IPS DF 6.9 (cell line): Measurements from ENCODE around the gene CTXN3.

ENCODE experiments used
- DNase-seq: peaks from one replicate; pipeline ENCODE4 v3.0.0-alpha.2; 2013; ENCODE audit warnings: low read depth, low spot score
- H3K27ac ChIP-seq: one replicate; pipeline ENCODE4 v1.5.1; 2013; ENCODE audit warnings: low read length, control low read depth
- H3K27me3 ChIP-seq: 2 replicates; pipeline ENCODE4 v1.6.1; 2013; ENCODE audit warnings: mild to moderate bottlenecking, low read length; ENCODE audit not compliant: control insufficient read depth, insufficient read depth
- H3K36me3 ChIP-seq: 2 replicates; pipeline ENCODE4 v1.6.1; 2013; ENCODE audit warnings: low read length; ENCODE audit not compliant: control insufficient read depth, insufficient read depth
- H3K4me1 ChIP-seq: 2 replicates; pipeline ENCODE4 v1.6.1; 2013; ENCODE audit warnings: low read length; ENCODE audit not compliant: control insufficient read depth, insufficient read depth
- H3K4me3 ChIP-seq: 2 replicates; pipeline ENCODE4 v1.5.1; 2013; ENCODE audit warnings: mild to moderate bottlenecking, low read length
- H3K9me3 ChIP-seq: 2 replicates; pipeline ENCODE4 v1.6.1; 2013; ENCODE audit warnings: low read length, inconsistent platforms; ENCODE audit not compliant: control insufficient read depth, insufficient read depth
- WGBS: extraction: QIAGEN DNeasy Blood & Tissue Kit; methylation state at CpG from one replicate; pipeline ENCODE4 v1.1.7; 2013; ENCODE audit warnings: mixed read lengths, missing lambda C conversion rate; ENCODE audit not compliant: insufficient read length, insufficient coverage; 5-methylcytosine and 5-hydroxymethylcytosine counted together

Gene CTXN3

GRCh38 chr5:127696683-127697082 is 47.8 kb downstream of the CTXN3 start:
- Histone ChIP-seq H3K36me3 (no peaks in the 10 kb centered on the region), H3K27ac (no peak overlapping the region), H3K27me3 (no peaks in the 10 kb centered on the region), H3K4me3 (no peak overlapping the region), H3K4me1 (no peaks in the 10 kb centered on the region), H3K9me3 (no peaks in the 10 kb centered on the region)
- no CpG with 5 or more reads among the region's 6 CpGs for WGBS
- no peak for DNase-seq

GRCh38 chr5:127697894-127698600 is 49.2 kb downstream of the CTXN3 start:
- no peak overlapping the region for H3K4me3 ChIP-seq
- H3K27me3 ChIP-seq, result no peaks in the 10 kb centered on the region
- no peaks in the 10 kb centered on the region for H3K9me3 ChIP-seq
- no peaks in the 10 kb centered on the region for H3K4me1 ChIP-seq
- no CpG with 5 or more reads among the region's 2 CpGs for WGBS
- H3K27ac ChIP-seq, result no peak overlapping the region
- DNase-seq, result no peak
- no peaks in the 10 kb centered on the region for H3K36me3 ChIP-seq

DNA sequence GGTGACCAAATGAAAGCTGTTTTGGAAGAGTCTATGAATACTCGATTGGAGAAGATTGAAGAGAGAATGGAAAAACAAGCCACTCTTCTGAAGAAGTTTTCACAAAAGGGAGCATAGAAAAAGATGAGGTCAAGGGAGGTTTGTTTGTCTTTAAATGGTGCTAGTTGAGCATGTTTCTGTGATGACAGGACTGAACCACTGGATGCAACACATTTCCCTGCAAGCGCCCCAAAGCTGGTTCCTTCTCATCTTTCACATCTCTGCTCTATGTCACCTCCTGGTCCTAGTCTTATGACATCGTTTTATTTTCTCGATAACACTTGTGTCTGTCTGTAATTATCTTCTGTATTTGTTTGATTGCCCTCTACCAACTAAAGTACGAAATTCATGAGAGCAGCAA is 50.5 kb downstream of the CTXN3 start:
- H3K27me3 ChIP-seq, result no peaks in the 10 kb centered on the region
- no peak overlapping the region for H3K4me3 ChIP-seq
- WGBS, result no CpG with 5 or more reads among the region's 5 CpGs
- no peaks in the 10 kb centered on the region for H3K9me3 ChIP-seq
- H3K4me1 ChIP-seq, result no peaks in the 10 kb centered on the region
- no peaks in the 10 kb centered on the region for H3K36me3 ChIP-seq
- no peak for DNase-seq
- no peak overlapping the region for H3K27ac ChIP-seq

DNA sequence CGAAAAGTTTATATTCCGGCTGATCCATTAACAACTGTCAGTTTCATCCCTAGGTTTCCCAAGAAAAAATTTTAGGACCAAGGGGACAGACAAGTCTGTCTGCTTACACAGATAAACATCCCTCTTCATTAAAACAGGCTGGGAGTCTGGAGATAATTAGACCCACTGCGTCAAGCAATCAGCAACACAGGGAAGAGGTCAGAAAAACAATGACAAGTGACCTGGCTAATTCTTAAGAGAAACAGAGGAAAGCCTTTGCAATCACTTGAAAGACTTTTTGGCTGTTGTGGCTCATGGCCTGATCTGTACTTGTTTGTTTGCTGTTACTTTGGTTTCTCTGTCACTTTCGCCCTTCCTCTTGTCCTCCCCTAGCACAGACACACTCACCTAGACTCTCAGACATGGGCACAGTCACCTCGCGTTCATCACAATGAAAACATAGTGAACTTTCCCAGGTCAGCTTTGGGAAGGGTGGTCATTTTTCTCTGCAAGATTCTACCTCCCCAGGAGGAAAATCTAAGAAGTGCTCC is 51.4 kb downstream of the CTXN3 start:
- WGBS, result no CpG with 5 or more reads among the region's 6 CpGs
- no peak overlapping the region for H3K27ac ChIP-seq
- no peaks in the 10 kb centered on the region for H3K9me3 ChIP-seq
- H3K4me3 ChIP-seq, result no peak overlapping the region
- H3K36me3 ChIP-seq, result no peaks in the 10 kb centered on the region
- DNase-seq, result no peak
- H3K4me1 ChIP-seq, result no peaks in the 10 kb centered on the region; the same call in 1 of the 2 replicates
- H3K27me3 ChIP-seq, result no peaks in the 10 kb centered on the region

- Histone ChIP-seq H3K4me1 (no peaks in the 10 kb centered on the region; the same call in 1 of the 2 replicates), H3K27me3 (no peaks in the 10 kb centered on the region), H3K36me3 (no peaks in the 10 kb centered on the region), H3K27ac (no peak overlapping the region), H3K9me3 (no peaks in the 10 kb centered on the region), H3K4me3 (no peak overlapping the region)
- WGBS, result no CpG with 5 or more reads among the region's 2 CpGs
- no peak for DNase-seq
Measured at GRCh38 chr5:127702434-127702833, 53.6 kb downstream of the CTXN3 start.

DNA sequence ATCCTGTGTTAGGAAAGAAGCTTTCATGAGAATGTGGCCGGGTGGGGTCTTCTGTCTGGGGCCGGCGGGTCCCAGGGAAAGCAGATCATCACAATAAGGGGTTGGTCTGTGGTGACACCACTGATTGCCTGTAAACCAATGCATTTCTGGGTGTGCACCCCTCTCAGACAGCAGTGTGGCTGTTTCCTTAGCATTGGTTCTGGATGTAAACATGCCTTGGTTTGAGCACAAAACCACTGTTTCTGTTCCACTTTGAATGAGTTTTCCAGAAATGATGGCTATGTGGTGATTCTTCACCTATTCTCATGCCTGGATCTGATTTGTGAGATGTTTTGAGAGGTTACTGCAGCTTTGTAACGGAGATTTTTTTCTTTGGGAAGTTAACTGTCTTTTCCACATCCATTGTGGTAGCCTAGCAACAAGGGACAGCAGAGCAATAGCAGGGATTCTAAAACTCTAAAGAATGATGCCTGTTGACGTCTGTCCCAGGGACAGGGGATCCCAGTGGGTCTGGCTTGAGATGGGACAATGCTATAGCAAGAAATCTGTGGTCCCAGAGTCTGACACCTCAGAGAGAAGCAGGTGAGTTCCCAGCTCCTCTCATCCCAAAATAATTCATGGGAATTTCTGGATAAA is 54.2 kb downstream of the CTXN3 start, which contains the start of gene CCDC192:
Gene CCDC192, plus strand, starts transcription at position 466 of the 636 bp plus-strand sequence. Its CDS starts 55 bp downstream, at position 521.
- no peak for DNase-seq

GRCh38 chr5:127705120-127705892 is 56.4 kb downstream of the CTXN3 start:
- Histone ChIP-seq H3K27ac (no peak overlapping the region), H3K9me3 (no peaks in the 10 kb centered on the region), H3K36me3 (no peaks in the 10 kb centered on the region), H3K27me3 (no peaks in the 10 kb centered on the region), H3K4me1 (no peaks in the 10 kb centered on the region; the same call in 1 of the 2 replicates), H3K4me3 (no peak overlapping the region)
- DNase-seq, result no peak
- WGBS, result no CpG with 5 or more reads among the region's 4 CpGs

More for the DNA sequence above, 54.2 kb downstream of the CTXN3 start, which contains the start of gene CCDC192:
- no CpG with 5 or more reads among the region's 5 CpGs for WGBS
- Histone ChIP-seq H3K27me3 (no peaks in the 10 kb centered on the region), H3K9me3 (no peaks in the 10 kb centered on the region), H3K27ac (no peak within 1 kb of the TSS), H3K36me3 (no peaks in the 10 kb centered on the region), H3K4me1 (no peaks in the 10 kb centered on the region; the same call in 1 of the 2 replicates), H3K4me3 (no peak within 1 kb of the TSS)

- Histone ChIP-seq H3K27me3 (no peaks in the 10 kb centered on the region), H3K27ac (no peak overlapping the region), H3K36me3 (no peaks in the 10 kb centered on the region), H3K9me3 (no peaks in the 10 kb centered on the region), H3K4me1 (no peaks in the 10 kb centered on the region; the same call in 1 of the 2 replicates), H3K4me3 (no peak overlapping the region)
- no peak for DNase-seq
- no CpG with 5 or more reads among the region's 1 CpG for WGBS
Measured at GRCh38 chr5:127706691-127707090, 57.8 kb downstream of the CTXN3 start.

- no peak for DNase-seq
- H3K9me3 ChIP-seq, result no peaks in the 10 kb centered on the region
- no peak overlapping the region for H3K4me3 ChIP-seq
- no peaks in the 10 kb centered on the region for H3K36me3 ChIP-seq
- no CpG with 5 or more reads among the region's 3 CpGs for WGBS
- no peaks in the 10 kb centered on the region for H3K27me3 ChIP-seq
- no peaks in the 10 kb centered on the region; the same call in 1 of the 2 replicates for H3K4me1 ChIP-seq
- H3K27ac ChIP-seq, result no peak overlapping the region
Measured at GRCh38 chr5:127707209-127707608, 58.3 kb downstream of the CTXN3 start.
